GM21717 (cell line): ENCODE measurements around the gene SLC7A6OS.

ENCODE experiments used
- ATAC-seq: cut with Tn5 transposase; IDR thresholded peaks from one replicate; pipeline ENCODE4 v1.9.1; 2021; ENCODE audit warnings: mild to moderate bottlenecking, moderate library complexity; ENCODE audit not compliant: unreplicated experiment

SLC7A6OS gene

DNA sequence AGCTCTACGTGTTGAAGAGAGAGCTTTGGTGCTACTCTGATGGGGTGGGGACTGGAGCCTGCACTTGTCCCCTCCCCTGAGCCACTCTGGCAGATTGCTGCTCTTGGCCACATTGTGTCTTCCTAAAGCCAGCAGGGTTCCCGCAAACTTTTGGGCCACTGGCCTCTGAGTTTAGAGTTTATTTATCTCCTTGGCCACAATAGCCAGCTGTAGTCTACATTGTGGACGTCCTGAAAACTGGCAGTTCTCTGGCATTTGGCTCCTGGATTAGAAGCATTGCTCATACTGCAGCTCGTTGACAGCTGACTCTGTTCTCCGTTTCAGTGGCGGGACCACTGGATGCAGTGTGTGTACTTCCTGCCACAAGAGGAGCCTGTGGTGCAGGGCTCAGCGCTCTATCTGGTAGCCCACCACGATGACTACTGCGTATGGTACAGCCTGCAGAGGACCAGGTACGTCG lies 34.6 kb upstream of the SLC7A6OS start:
- ATAC-seq, result no peak

DNA sequence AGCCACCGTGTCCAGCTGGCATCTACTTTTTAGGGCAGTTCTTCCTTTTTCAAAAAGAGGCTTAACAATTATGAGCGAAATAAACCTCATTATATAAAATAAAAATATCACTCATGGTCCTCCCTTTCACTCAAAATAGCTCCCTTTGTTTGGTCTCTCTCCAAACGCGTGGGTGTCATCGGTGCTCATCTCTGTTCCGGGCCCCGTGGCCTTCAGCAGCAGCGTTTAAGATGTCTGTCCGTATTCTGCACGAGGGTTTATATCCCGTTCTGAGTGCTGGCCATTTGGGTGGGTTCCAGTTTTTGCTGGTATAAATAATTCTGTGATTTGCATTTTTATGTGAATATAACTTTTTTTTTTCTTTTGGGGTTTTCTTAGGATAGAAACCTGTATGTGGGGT lies 33.5 kb upstream of the SLC7A6OS start:
- no peak for ATAC-seq

DNA sequence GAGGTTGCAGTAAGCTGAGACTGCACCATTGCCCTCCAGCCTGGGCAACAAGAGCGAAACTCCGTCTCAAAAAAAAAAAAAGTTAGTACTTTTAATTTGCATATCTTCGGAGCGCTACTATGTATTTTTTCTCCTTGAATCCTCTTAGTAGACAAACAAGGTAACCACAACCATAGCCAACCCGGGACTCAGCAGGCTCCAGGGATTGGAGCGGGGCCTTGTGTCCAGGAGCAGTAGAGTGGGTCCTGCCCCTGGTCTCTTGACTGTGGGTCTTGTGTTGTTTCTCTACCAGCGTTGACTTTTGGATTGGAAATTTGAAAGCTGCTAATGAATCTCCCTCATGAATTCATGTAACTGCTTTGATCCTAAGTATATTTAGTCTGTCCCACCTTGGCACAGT lies 32.4 kb upstream of the SLC7A6OS start:
- no peak for ATAC-seq

DNA sequence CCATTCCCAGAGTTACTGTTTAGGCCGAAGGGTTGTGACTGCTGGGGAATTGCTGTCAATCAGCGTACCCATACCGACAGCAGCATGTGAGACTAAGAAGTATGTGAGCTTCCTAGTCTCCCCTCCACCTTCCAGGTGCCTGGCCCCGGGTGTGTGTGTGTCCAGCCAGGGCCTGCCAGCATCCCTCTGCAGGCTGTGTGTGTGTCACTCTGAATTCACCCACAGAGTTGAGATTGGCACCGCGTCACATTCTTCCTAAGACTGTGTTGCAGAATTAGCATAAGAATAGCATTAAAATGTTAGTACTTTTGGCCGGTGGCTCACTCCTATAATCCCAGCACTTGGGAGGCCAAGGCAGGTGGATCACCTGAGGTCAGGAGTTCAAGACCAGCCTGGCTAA lies 31.9 kb upstream of the SLC7A6OS start:
- ATAC-seq, result no peak

DNA sequence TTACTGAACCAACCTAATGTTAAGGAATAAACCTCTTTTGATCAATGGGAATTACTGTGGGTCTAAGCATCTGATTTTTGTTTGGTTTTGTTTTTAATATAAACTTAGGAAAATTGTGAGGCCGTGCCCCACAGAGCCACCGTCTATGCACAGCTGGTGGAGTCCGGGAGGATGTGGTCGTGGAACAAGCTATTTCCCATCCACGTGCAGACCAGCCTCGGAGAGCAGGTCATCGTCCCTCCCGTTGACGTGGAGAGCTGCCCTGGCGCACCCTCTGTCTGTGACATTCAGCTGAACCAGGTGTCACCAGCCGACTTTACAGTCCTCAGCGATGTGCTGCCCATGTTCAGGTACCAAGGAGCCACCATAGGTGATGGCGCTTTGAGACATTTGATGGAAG lies 28.5 kb upstream of the SLC7A6OS start:
- ATAC-seq, result no peak

DNA sequence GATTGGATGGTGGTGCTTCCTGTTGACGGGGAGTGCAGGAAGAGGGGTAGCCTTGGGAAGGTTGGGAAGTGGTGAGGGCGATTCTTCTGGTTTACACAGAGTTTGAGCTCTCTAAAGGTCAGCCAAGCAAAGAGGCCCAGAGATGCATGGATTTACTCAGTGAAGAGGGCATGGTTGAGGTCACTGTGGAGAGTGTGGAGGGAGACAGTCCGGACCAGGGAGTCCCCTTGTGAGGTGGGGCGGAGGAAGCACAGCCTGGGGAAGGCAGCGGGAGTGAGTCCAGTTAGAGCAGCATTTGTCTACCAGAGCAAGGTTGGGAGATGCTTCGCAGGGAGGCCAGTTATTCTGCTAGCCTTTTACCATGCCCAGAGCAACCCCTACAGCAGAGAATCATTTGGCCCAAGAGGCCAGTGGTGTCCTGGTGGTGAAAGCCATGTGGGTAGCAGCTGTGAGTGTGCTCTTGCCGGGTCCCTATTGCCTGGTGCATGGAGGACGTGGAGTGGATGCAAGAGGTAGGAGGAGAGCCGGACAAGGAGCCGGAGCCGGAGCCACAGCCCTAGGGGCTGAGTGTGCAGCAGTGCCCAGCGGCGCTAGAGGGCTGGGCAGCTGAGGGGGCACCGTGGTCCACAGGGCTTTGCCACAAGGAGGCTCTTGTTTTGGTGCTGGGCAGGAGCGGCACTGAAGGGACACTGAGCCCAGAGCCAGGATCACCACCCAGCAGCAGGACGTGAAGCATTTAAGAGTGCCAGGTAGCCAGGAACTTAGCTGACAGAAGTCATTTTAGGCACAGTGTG lies 27.8 kb upstream of the SLC7A6OS start:
- no peak for ATAC-seq

DNA sequence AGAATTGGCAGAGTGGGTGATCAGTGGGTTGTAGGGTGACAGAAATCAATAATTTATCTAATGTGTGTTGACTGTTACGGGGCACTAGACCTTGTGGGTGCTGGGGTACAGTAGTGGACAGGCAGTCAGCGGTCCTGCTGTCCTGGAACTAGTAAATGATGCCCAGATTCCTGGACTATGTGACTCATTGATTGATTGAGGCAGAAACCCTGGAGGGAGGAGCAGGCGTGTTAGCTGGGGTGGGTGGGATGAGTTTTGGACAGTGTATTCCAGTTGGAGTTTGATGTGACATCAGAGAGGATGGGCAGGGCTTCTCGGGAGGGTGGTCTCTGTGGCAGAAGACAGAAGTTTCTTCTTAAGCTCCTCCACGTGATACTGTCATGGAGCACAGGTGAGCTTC lies 24.4 kb upstream of the SLC7A6OS start:
- ATAC-seq, result no peak

DNA sequence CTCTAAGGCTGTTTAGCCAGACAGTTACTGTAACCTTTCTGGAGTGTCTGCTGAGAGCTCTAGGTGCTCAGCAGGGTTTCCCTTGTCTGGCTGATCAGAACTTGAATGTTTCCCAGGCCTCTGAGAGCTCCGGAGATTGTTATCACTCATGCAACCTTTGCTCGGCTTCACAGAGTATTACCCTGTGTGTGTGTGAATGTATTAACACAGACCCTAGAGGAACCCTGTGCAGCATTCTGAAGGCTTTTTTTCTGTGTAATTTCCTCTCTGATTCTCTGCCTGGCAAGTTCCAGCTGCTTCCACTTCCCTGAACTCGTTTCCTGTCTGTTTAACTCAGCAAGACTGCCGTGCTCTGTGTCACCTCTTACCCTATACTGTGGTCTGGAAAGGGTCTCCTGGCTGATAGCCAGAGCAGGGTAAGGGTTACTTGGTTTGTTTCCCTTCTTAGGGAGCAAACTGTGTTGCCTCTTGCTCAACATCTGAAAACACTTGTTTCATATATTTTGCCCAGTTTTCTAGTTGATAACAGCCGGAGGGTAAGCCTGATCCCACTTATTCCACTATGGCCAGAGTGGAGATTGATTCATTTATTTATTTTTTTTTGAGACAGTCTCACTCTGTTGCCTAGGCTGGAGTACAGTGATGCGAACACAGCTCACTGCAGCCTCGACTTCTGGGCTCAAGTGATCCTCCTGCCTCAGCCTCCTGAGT lies 21.8 kb upstream of the SLC7A6OS start:
- ATAC-seq, result no peak

DNA sequence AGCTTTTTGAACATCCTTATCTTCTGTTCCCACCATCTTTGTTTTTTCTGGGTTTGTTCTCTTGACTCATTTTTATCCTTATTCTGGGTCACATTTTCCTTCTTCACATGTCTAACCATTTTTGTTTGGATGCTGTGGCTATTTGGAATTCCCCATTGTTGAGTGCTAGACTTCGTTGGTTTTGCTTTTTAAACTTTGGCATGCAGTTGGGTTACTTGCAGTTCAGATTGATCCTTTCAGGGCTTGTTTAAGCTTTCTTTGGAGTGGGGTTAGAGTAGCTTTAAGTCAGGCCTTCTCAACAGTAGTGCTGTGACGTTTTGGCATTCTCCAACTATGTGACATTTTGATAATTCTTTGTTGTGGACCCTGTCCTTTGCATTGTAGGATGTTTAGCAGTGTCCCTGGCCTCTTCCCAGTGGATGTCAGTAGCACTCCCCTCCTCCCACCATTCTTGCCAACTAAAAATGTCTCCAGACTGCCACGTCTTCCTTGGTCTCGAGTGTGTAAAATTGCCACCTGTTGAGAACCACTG lies 21.2 kb upstream of the SLC7A6OS start:
- no peak for ATAC-seq

DNA sequence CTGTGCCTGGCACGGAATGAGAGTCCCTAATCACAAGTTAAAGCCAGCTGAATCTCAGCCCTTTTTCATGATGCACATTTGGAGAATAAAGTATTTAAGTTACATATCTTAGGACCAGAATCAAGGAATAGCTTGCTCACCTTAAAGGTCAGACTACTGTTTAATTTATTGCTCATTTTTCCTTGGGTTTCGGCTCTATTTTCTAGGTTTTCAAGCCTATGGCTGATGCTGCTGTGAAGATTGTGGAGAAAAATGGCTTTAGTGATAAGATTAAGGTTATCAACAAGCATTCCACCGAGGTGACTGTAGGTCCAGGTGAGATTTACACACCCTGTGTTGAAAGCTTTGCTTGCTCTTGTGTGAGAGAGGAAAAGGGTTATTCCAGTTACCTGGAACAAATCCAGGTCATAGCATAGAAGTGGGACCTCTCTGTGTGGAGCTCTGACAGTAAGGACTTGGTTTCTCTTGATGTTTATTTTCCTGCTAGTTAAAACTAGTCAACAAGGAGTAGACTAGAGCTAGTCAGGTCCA lies 18.2 kb upstream of the SLC7A6OS start:
- ATAC-seq, result no peak

DNA sequence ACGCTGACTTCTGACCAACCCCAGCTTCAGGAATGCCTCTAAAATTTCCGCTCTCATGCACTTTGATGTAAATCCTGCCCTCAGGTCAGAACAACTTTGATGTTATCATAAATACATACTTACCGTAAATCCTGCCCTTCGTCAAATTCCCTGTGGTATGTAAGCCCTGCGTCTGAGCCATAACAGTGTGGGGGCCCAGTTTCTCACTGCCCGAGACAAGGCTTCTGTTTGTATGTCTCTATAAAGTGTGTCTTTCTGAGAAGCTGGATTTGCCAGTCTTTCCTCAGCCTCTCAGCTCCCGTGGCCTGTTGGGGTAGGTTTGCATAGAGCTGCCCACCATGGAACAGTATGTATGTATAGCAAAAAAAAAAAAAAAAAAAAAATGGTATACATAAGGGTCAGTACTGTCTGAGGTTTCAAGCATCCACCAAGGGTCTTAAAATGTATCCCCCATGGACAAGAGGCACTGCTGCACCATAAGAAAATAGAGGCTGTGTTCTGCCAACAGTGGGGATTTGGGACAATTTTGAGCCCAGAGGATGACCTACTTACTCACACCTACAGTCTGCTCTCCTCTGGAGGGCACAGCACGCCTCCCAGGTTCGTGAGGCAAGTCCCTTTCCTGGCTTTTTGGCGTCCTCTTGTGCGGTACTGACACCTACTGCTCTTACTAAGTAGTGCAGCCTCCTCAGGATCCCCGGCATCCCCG lies 17.6 kb upstream of the SLC7A6OS start:
- ATAC-seq, result peak; percentile 67

DNA sequence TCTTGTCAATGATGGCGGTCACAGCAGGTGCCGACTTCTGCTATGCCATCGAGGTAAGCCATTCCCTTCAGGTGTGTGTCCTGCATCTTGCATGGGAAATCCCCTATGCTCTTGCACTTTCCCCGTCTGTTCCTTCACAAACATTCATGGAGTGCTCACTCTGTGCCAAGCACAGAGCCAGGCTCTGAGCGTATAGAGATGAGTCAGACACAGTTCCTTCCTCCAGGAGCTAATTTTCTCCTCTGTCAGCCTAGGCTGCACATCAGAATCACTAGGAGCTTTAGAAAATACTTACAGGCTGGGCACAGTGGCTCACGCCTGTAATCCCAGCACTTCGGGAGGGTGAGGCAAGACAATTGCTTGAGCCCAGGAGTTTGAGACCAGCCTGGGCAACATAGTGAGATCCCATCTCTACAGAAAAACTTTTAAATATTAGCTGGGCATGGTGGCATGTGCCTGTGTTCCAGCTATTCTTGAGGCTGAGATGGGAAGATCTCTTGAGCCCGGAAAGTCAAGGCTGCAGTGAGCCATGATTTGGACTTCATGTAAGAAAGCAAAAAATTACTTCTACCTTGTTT lies 14.1 kb upstream of the SLC7A6OS start:
- no peak for ATAC-seq

DNA sequence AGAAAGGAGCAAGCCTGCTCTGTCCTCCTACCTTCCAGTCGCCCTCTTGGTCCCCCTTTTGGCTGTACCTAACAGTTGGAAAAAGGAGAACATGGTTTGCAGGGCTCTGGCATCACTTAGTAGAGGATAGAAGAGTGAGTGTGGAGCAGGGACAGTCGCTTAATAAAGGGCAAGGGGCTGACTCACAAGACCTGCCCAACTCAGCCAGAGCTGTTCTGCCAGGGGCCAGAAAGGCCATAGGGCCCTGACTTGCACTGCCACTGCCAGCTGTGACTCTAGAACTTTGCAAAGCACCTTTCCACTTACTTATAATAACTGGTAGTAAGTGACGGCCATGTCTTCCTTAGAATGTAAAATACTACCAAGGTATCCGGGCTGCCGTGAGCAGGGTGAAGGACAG lies 13.6 kb upstream of the SLC7A6OS start:
- ATAC-seq, result no peak

DNA sequence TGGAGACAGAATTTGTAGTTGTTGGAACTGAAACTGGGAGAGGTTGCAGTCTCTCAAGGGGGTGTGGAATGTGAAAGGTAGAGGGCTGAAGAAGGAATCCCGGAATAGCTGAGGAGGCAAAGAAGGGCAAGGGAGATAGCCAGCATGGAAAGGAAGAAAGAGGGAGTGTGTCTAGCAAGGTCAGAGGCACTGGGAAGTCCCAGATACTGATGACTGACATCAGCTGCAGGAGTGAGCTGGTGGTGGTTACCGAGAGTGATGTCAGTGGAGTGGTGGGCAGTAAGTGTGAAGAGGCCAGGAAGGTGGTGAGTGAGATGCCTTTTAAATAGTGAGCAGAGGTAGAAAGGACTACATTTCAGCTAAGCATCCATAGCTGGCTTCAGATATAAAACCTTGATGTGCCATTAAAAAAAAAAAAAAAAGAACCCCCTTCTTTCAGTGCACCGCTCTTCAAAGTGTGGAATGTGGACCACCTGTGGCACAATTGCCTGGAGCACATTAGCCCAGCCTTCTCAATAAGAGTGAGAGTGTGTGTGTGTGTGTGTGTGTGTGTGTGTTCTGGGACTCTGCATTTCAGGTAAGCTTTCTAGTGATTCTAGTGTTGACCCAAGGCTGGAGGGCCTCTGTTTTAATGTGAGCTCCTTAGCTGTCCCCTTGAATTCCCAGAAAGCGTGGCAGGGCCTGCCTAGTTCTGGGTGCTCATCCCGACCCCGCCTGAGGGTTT lies 8.6 kb upstream of the SLC7A6OS start:
- no peak for ATAC-seq

DNA sequence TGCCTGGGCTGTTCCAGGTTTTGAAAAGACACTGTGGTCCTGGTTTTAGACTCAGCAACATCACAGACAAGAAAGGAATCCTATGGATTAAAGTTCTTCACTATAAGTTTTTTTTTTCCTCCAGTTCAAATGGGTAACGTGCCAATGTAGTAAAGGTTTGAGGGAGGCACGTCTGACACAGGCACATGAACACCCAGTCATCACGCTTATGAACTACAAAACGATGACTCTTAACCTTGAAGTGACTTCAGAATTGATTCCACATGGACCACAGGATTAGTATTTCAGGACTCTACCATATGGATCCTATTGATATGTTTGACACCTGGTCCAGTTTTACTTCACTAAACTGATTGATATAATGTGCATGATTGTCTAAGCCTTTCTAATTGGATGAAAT lies 2.4 kb upstream of the SLC7A6OS start:
- no peak for ATAC-seq

DNA sequence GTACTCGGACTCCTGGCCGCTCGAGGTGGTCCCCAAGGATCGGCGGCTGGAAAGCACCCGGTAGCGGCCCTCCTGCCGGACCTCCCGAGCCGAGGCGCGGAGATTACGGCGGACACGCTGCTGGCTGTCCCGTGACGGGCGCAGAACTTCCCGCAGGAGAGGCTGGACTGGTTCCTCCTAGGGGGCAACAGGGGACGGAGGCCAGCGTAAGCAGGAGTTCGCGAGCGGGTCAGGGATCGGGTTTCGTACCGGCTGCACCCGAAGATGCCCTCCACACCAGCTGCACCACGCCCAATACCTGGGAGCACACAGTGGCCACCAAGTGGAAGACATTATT lies 341 bp downstream of the SLC7A6OS start:
- ATAC-seq, result peak; percentile 24

DNA sequence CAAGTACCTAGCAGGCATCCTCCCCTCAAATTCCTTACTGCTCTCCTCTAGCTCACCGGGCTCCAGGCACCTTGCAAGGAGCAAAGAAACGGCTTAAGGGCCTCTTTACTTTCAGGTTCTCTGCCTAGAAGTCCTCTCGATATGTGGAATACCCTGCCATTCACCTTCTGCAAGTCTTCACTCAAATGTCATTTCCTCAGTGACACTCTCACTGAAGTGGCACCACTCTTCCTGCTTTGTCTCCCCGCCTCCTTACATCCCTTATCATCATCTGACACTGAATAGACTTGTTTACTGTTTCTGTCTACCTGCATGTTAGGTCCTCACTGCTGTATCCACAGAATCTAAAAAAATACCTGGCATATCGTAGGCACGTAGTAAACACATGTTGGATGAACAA lies 947 bp downstream of the SLC7A6OS start:
- ATAC-seq, result no peak

DNA sequence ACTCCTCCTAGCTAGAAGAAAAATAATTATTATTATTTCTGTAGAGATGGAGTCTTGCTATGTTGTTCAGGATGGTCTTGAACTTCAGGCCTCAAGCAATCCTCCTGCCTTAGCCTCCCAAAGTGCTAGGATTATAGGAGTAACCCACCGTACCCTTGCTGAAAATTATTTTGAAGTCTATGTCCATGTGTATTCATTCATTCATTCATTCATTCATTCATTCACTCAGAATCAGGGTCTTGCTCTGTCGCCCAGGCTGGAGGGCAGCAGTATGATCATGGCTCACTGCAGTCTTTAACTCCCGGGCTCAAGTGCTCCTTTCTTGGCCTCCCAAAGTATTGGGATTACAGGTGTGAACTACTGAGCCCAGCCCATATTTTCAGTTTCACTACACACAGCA lies 4.1 kb downstream of the SLC7A6OS start:
- no peak for ATAC-seq

DNA sequence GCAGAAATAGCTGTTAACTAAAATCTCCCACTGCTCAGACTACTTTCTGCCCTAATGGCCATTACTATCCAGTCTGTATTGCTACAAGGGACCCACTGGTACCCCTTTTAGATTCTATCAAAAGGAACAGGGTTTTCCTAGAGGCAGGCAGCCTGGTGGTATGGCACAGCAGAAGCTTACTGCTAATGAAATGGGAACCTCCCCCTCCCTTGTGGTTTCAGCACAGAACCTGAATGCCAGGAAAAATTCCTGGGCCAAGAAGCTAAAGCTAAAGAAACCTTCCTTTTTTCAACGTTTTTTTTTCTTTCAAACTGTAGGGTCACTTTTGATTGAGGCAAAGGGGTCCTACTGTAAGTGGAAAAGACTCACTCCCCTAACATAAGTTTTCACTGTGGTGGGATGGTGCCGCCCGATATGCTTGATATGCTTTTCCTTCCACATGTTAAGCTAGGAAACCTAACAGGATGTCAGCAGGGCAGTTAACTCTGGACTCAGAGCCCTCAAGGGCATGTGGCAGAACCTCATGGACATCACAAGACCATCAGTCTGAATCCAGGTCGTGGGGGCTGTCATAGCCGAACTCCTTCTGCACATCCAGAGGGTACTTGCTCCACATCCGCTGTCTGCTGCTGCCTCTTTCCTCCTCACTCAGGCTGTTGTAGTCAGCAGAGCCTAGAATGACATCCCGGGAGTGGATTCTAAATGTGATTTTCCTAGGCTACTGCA lies 9.8 kb downstream of the SLC7A6OS start:
- ATAC-seq, result no peak
